GM12891 (cell line): Measurements from ENCODE around the gene PCDHB12.

Experiments used
- POLR2A ChIP-seq: IDR thresholded peaks from 2 replicates; pipeline ENCODE4 v1.6.1; 2011; ENCODE audit warnings: low read depth, low read length, control low read depth
- POLR2AphosphoS5 ChIP-seq: IDR thresholded peaks from 2 replicates; pipeline ENCODE4 v1.6.1; 2011; ENCODE audit warnings: low read depth, low read length, control low read depth

GRCh38 chr5:141258464-141258863 lies 49.9 kb downstream of the PCDHB12 start:
- TF ChIP-seq POLR2A, result no peak
- no peak for TF ChIP-seq POLR2AphosphoS5
